Hepatocyte (in vitro differentiated cells): ENCODE results near the gene VAMP4. TPM values are rescaled to one million over a fixed set of nuclear protein-coding genes. Genes with fewer than 3 reads are reported as not detected.

Source experiments
- DNase-seq: peaks from one replicate; pipeline ENCODE4 v3.0.0-alpha.2; 2016; ENCODE audit warnings: low spot score
- H2AFZ ChIP-seq: fragments of 200-600 bp; sonication (generic); 2 replicates; pipeline ENCODE4 v1.6.0; 2016; ENCODE audit warnings: antibody characterized with exemption, mild to moderate bottlenecking
- H3K27ac ChIP-seq: fragments of 200-600 bp; sonication (generic); 2 replicates; pipeline ENCODE4 v1.5.1; 2016; ENCODE audit warnings: mild to moderate bottlenecking
- H3K27me3 ChIP-seq: fragments of 200-600 bp; sonication (generic); 2 replicates; pipeline ENCODE4 v1.6.1; 2016
- H3K36me3 ChIP-seq: fragments of 200-600 bp; sonication (generic); replicated peaks from 2 replicates; pipeline ENCODE4 v1.5.1; 2016; ENCODE audit warnings: low read depth; ENCODE audit not compliant: insufficient read depth
- H3K4me1 ChIP-seq: fragments of 200-600 bp; sonication (generic); 2 replicates; pipeline ENCODE4 v1.5.1; 2016; ENCODE audit warnings: mild to moderate bottlenecking, moderate library complexity; ENCODE audit not compliant: insufficient read depth
- H3K4me2 ChIP-seq: fragments of 200-600 bp; sonication (generic); 2 replicates; pipeline ENCODE4 v1.6.0; 2016
- H3K4me3 ChIP-seq: fragments of 200-600 bp; sonication (generic); 2 replicates; pipeline ENCODE4 v1.5.1; 2016; ENCODE audit warnings: mild to moderate bottlenecking
- H3K79me2 ChIP-seq: fragments of 200-600 bp; sonication (generic); 2 replicates; pipeline ENCODE4 v1.6.0; 2017; ENCODE audit warnings: mild to moderate bottlenecking
- H3K9me2 ChIP-seq: fragments of 200-600 bp; sonication (generic); replicated peaks from 2 replicates; pipeline ENCODE4 v1.6.0; 2017; ENCODE audit warnings: mild to moderate bottlenecking; ENCODE audit not compliant: insufficient read depth
- H3K9me3 ChIP-seq: fragments of 200-600 bp; sonication (generic); 2 replicates; pipeline ENCODE4 v1.5.1; 2016; ENCODE audit warnings: low read depth, mild to moderate bottlenecking
- H4K20me1 ChIP-seq: fragments of 200-600 bp; sonication (generic); 2 replicates; pipeline ENCODE4 v1.6.0; 2016; ENCODE audit warnings: mild to moderate bottlenecking; ENCODE audit not compliant: insufficient read depth, poor library complexity, severe bottlenecking
- CTCF ChIP-seq: fragments of 200-600 bp; sonication (generic); IDR thresholded peaks from 2 replicates; pipeline ENCODE4 v1.5.1; 2016; ENCODE audit warnings: antibody characterized with exemption, mild to moderate bottlenecking; ENCODE audit not compliant: poor library complexity
- EZH2 ChIP-seq: fragments of 200-600 bp; sonication (generic); IDR thresholded peaks from 2 replicates; pipeline ENCODE4 v1.6.1; 2016; ENCODE audit warnings: antibody characterized with exemption, mild to moderate bottlenecking, borderline replicate concordance
- EZH2phosphoT487 ChIP-seq: fragments of 200-600 bp; sonication (generic); IDR thresholded peaks from one replicate; pipeline ENCODE4 v1.6.1; 2018; ENCODE audit warnings: antibody characterized with exemption, mild to moderate bottlenecking, low read depth, moderate library complexity; ENCODE audit not compliant: unreplicated experiment, severe bottlenecking
- WGBS: methylation state at CpG from one replicate; pipeline ENCODE4 v1.1.6; 2016; ENCODE audit warnings: low lambda C conversion rate; ENCODE audit errors: missing lambda C conversion rate; 5-methylcytosine and 5-hydroxymethylcytosine counted together
- polyA plus RNA-seq: library from polyadenylated mRNA; unstranded; fragments of >200 nt; fragmentation: Nextera tagmentation; extraction: Ambion mirVana; gene quantifications from 2 replicates; pipeline ENCODE4 v1.2.1, GENCODE V29; 2016
- total RNA-seq: library from RNA; depleted of rRNA; stranded (reverse); fragments of >200 nt; gene quantifications from 2 replicates; pipeline ENCODE4 v1.2.3, GENCODE V29; 2014

VAMP4 gene
- total and polyA plus RNA-seq, 2 experiments from 2014 or later, result 8.9 to 9.5 TPM

GRCh38 chr1:171787686-171788480, 46.0 kb upstream of the VAMP4 start:
- 96% methylated on average over 15 of the region's 15 CpGs for WGBS
- Histone ChIP-seq H3K27ac (no peak overlapping the region), H3K9me2 (no peaks in the 10 kb centered on the region), H3K36me3 (no peaks in the 10 kb centered on the region), H4K20me1 (no peaks in the 10 kb centered on the region), H3K79me2 (peaks cover 19% of the 10 kb centered on the region), H3K27me3 (no peaks in the 10 kb centered on the region), H3K4me3 (no peak overlapping the region), H2AFZ (no peak overlapping the region), H3K9me3 (no peaks in the 10 kb centered on the region), H3K4me2 (no peak overlapping the region), H3K4me1 (no peaks in the 10 kb centered on the region)
- DNase-seq, result no peak
- TF ChIP-seq CTCF (no peak), EZH2phosphoT487 (no peak), EZH2 (no peak)

GRCh38 chr1:171786534-171786933, 44.7 kb upstream of the VAMP4 start:
- Histone ChIP-seq H3K4me1 (no peaks in the 10 kb centered on the region), H3K9me2 (no peaks in the 10 kb centered on the region), H3K9me3 (no peaks in the 10 kb centered on the region), H3K36me3 (no peaks in the 10 kb centered on the region), H3K27me3 (no peaks in the 10 kb centered on the region), H3K4me2 (no peak overlapping the region), H4K20me1 (no peaks in the 10 kb centered on the region), H3K4me3 (no peak overlapping the region), H2AFZ (no peak overlapping the region), H3K79me2 (peaks cover 28% of the 10 kb centered on the region), H3K27ac (no peak overlapping the region)
- DNase-seq, result no peak
- TF ChIP-seq EZH2, result no peak
- no peak for TF ChIP-seq CTCF
- TF ChIP-seq EZH2phosphoT487, result no peak
- 98% methylated on average over 2 of the region's 2 CpGs for WGBS

GRCh38 chr1:171785766-171786165, 43.9 kb upstream of the VAMP4 start:
- Histone ChIP-seq H3K4me3 (no peak overlapping the region), H3K9me2 (no peaks in the 10 kb centered on the region), H3K27me3 (no peaks in the 10 kb centered on the region), H3K4me2 (no peak overlapping the region), H3K36me3 (no peaks in the 10 kb centered on the region), H3K4me1 (no peaks in the 10 kb centered on the region), H2AFZ (no peak overlapping the region), H4K20me1 (no peaks in the 10 kb centered on the region), H3K79me2 (peaks cover 28% of the 10 kb centered on the region), H3K9me3 (no peaks in the 10 kb centered on the region), H3K27ac (no peak overlapping the region)
- over 99% methylated on average over 9 of the region's 9 CpGs for WGBS
- no peak for DNase-seq
- TF ChIP-seq EZH2phosphoT487 (no peak), EZH2 (no peak), CTCF (no peak)
